ENCODE measurements around the gene FILIP1. TPM values are rescaled to one million over a fixed set of nuclear protein-coding genes. Genes with fewer than 3 reads are reported as not detected.

FILIP1 gene
- total and polyA plus RNA-seq, 2 donors (not counting 1 experiment from before 2014, with no cell fraction given), result 0.33 to 2.3 TPM

GRCh38 chr6:75481936-75482593, 11.5 kb downstream of the FILIP1 start:
- Histone ChIP-seq H3K4me2 (ENCODE audit: extremely low read depth, insufficient read depth, low read length) (peak overlapping the region; percentile 9), H3K4me3 (replicated peaks in 1 of 4; ENCODE audit: control extremely low read depth in 1 of 4, insufficient read depth in 1 of 4, low read depth in 3 of 4, low read length in 4 of 4) (no peak overlapping the region), H2AFZ (ENCODE audit: low read length) (no peak overlapping the region), H3K27ac (ENCODE audit: insufficient read depth, low read length) (peak overlapping the region; percentile 65), H3K27me3 (ENCODE audit: control insufficient read depth, insufficient read depth, low read length) (no peaks in the 10 kb centered on the region), H3K9me3 (ENCODE audit: control insufficient read depth, insufficient read depth, low read depth, low read length) (no peaks in the 10 kb centered on the region), H4K20me1 (ENCODE audit: control insufficient read depth, extremely low read depth, insufficient read depth, low read length) (no peaks in the 10 kb centered on the region), H3K9ac (ENCODE audit: insufficient read depth, low read length) (no peak overlapping the region), H3K36me3 (ENCODE audit: control insufficient read depth, insufficient read depth, low read length) (no peaks in the 10 kb centered on the region), H3K79me2 (ENCODE audit: control insufficient read depth, insufficient read depth, low read length) (no peaks in the 10 kb centered on the region), H3K4me1 (ENCODE audit: control insufficient read depth, extremely low read depth, insufficient read depth, low read length) (peaks cover 13% of the 10 kb centered on the region)
- DNase-seq (ENCODE audit: low read depth in 2 of 2), result peak; percentile 64 to 65
- no peak for TF ChIP-seq EZH2 (IDR thresholded peaks at IDR 0.05; ENCODE audit: low read length, missing control alignments)
- TF ChIP-seq, protein P1, sequence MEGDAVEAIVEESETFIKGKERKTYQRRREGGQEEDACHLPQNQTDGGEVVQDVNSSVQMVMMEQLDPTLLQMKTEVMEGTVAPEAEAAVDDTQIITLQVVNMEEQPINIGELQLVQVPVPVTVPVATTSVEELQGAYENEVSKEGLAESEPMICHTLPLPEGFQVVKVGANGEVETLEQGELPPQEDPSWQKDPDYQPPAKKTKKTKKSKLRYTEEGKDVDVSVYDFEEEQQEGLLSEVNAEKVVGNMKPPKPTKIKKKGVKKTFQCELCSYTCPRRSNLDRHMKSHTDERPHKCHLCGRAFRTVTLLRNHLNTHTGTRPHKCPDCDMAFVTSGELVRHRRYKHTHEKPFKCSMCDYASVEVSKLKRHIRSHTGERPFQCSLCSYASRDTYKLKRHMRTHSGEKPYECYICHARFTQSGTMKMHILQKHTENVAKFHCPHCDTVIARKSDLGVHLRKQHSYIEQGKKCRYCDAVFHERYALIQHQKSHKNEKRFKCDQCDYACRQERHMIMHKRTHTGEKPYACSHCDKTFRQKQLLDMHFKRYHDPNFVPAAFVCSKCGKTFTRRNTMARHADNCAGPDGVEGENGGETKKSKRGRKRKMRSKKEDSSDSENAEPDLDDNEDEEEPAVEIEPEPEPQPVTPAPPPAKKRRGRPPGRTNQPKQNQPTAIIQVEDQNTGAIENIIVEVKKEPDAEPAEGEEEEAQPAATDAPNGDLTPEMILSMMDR (conservative IDR thresholded peaks at IDR 0.05 in 1 of 2, IDR thresholded peaks at IDR 0.05 in 1 of 2; ENCODE audit: low read depth in 1 of 2, low read length in 2 of 2), result no peak

DNA sequence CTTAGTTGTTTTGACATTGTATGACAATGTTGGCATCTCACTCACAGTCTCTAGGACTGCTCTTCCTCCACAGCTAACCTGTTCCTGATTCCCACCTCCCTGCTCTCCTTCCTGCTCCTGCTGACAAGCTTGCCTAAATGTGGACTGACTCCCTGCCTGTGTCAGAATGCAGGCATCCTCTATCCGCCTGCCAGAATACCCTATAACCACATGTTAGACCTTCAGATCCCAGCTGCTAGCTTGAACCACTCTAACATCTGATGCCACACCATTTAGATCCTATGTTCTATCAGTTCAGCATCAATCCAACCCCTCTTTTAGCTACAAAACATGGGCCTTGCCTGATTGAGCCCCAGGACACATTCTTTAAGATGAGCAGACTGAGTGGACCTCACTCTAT, 12.2 kb downstream of the FILIP1 start:
- no peaks in the 10 kb centered on the region for H3K9me3 ChIP-seq (ENCODE audit: control insufficient read depth, insufficient read depth, low read depth, low read length)
- H3K4me2 ChIP-seq (ENCODE audit: extremely low read depth, insufficient read depth, low read length), result peak overlapping the region; percentile 25
- H3K9ac ChIP-seq (ENCODE audit: insufficient read depth, low read length), result no peak overlapping the region
- TF ChIP-seq, protein P1 (conservative IDR thresholded peaks at IDR 0.05 in 1 of 2, IDR thresholded peaks at IDR 0.05 in 1 of 2; ENCODE audit: low read depth in 1 of 2, low read length in 2 of 2), result no peak
- no peak for TF ChIP-seq EZH2 (IDR thresholded peaks at IDR 0.05; ENCODE audit: low read length, missing control alignments)
- no peak overlapping the region for H3K4me3 ChIP-seq (replicated peaks in 1 of 4; ENCODE audit: control extremely low read depth in 1 of 4, insufficient read depth in 1 of 4, low read depth in 3 of 4, low read length in 4 of 4)
- peak overlapping the region; percentile 8 for H2AFZ ChIP-seq (ENCODE audit: low read length)
- H3K27ac ChIP-seq (ENCODE audit: insufficient read depth, low read length), result peak overlapping the region; percentile 65
- H3K27me3 ChIP-seq (ENCODE audit: control insufficient read depth, insufficient read depth, low read length), result no peaks in the 10 kb centered on the region
- H3K79me2 ChIP-seq (ENCODE audit: control insufficient read depth, insufficient read depth, low read length), result no peaks in the 10 kb centered on the region
- DNase-seq (ENCODE audit: low read depth in 2 of 2), result peak in 1 of 2 donors; percentile 32
- H3K4me1 ChIP-seq (ENCODE audit: control insufficient read depth, extremely low read depth, insufficient read depth, low read length), result peaks cover 13% of the 10 kb centered on the region
- no peaks in the 10 kb centered on the region for H4K20me1 ChIP-seq (ENCODE audit: control insufficient read depth, extremely low read depth, insufficient read depth, low read length)
- H3K36me3 ChIP-seq (ENCODE audit: control insufficient read depth, insufficient read depth, low read length), result no peaks in the 10 kb centered on the region

GRCh38 chr6:75480425-75480824, 13.2 kb downstream of the FILIP1 start:
- H2AFZ ChIP-seq (ENCODE audit: low read length), result no peak overlapping the region
- H3K4me2 ChIP-seq (ENCODE audit: extremely low read depth, insufficient read depth, low read length), result no peak overlapping the region
- no peaks in the 10 kb centered on the region for H3K9me3 ChIP-seq (ENCODE audit: control insufficient read depth, insufficient read depth, low read depth, low read length)
- no peak for TF ChIP-seq EZH2 (IDR thresholded peaks at IDR 0.05; ENCODE audit: low read length, missing control alignments)
- TF ChIP-seq, protein P1 (conservative IDR thresholded peaks at IDR 0.05 in 1 of 2, IDR thresholded peaks at IDR 0.05 in 1 of 2; ENCODE audit: low read depth in 1 of 2, low read length in 2 of 2), result no peak
- peaks cover 13% of the 10 kb centered on the region for H3K4me1 ChIP-seq (ENCODE audit: control insufficient read depth, extremely low read depth, insufficient read depth, low read length)
- H3K27me3 ChIP-seq (ENCODE audit: control insufficient read depth, insufficient read depth, low read length), result no peaks in the 10 kb centered on the region
- no peaks in the 10 kb centered on the region for H3K36me3 ChIP-seq (ENCODE audit: control insufficient read depth, insufficient read depth, low read length)
- peak; percentile 30 to 38 for DNase-seq (ENCODE audit: low read depth in 2 of 2)
- no peaks in the 10 kb centered on the region for H4K20me1 ChIP-seq (ENCODE audit: control insufficient read depth, extremely low read depth, insufficient read depth, low read length)
- no peak overlapping the region for H3K9ac ChIP-seq (ENCODE audit: insufficient read depth, low read length)
- H3K79me2 ChIP-seq (ENCODE audit: control insufficient read depth, insufficient read depth, low read length), result no peaks in the 10 kb centered on the region
- no peak overlapping the region for H3K4me3 ChIP-seq (replicated peaks in 1 of 4; ENCODE audit: control extremely low read depth in 1 of 4, insufficient read depth in 1 of 4, low read depth in 3 of 4, low read length in 4 of 4)
- peak overlapping the region; percentile 65 for H3K27ac ChIP-seq (ENCODE audit: insufficient read depth, low read length)

Measured in fibroblast of lung (primary cell).